ENCODE measurements around the gene MOSPD3. TPM values are rescaled to one million over a fixed set of nuclear protein-coding genes. Genes with fewer than 3 reads are reported as not detected.

Gene MOSPD3
- total RNA-seq, 1 donor from 2014 or later: 11.8 TPM

- Histone ChIP-seq H3K9me3 (no peaks in the 10 kb centered on the region), H3K4me1 (peaks cover 19% of the 10 kb centered on the region), H3K27ac (no peak overlapping the region), H3K27me3 (no peaks in the 10 kb centered on the region), H3K36me3 (peaks cover 0 to 36% of the 10 kb centered on the region in 2 donors), H3K4me3 (no peak overlapping the region)
- TF ChIP-seq CTCF (IDR thresholded peaks at IDR 0.05): no peak
- no peak for TF ChIP-seq POLR2AphosphoS5 (IDR thresholded peaks at IDR 0.05; ENCODE audit: insufficient read depth in 1 of 2, low read depth in 1 of 2)
- no peak for TF ChIP-seq POLR2A (IDR thresholded peaks at IDR 0.05)
- intact Hi-C loops (cut with DNase I): no loop called here
- no peak for DNase-seq (ENCODE audit: extremely low spot score in 2 of 2)
Observed at GRCh38 chr7:100572949-100573675, 39.2 kb upstream of the MOSPD3 start.

- TF ChIP-seq CTCF (IDR thresholded peaks at IDR 0.05): no peak
- no peak for TF ChIP-seq POLR2AphosphoS5 (IDR thresholded peaks at IDR 0.05; ENCODE audit: insufficient read depth in 1 of 2, low read depth in 1 of 2)
- TF ChIP-seq POLR2A (IDR thresholded peaks at IDR 0.05): no peak
- H3K27me3 ChIP-seq: no peaks in the 10 kb centered on the region
- no peak within 1 kb of the TSS for H3K4me3 ChIP-seq
- H3K9me3 ChIP-seq: no peaks in the 10 kb centered on the region
- H3K4me1 ChIP-seq: peaks cover 18% of the 10 kb centered on the region
- no peak within 1 kb of the TSS for H3K27ac ChIP-seq
- DNase-seq (ENCODE audit: extremely low spot score in 2 of 2): no peak
- intact Hi-C loops (cut with DNase I): no loop called here
- H3K36me3 ChIP-seq: peaks cover 0 to 42% of the 10 kb centered on the region in 2 donors
Observed at GRCh38 chr7:100573691-100574361, 38.5 kb upstream of the MOSPD3 start, which contains the start of gene SAP25. TSS of gene SAP25 (minus strand) at chr7:100573900. CDS start at chr7:100573742, 158 bp downstream.

- Histone ChIP-seq H3K4me3 (no peak overlapping the region), H3K9me3 (no peaks in the 10 kb centered on the region), H3K4me1 (peaks cover 11% of the 10 kb centered on the region), H3K27me3 (no peaks in the 10 kb centered on the region), H3K27ac (no peak overlapping the region), H3K36me3 (peaks cover 0 to 43% of the 10 kb centered on the region in 2 donors)
- TF ChIP-seq POLR2A (IDR thresholded peaks at IDR 0.05) (no peak), POLR2AphosphoS5 (IDR thresholded peaks at IDR 0.05; ENCODE audit: insufficient read depth in 1 of 2, low read depth in 1 of 2) (no peak), CTCF (IDR thresholded peaks at IDR 0.05) (no peak)
- intact Hi-C loops (cut with DNase I): no loop called here
- no peak for DNase-seq (ENCODE audit: extremely low spot score in 2 of 2)
Observed at GRCh38 chr7:100574362-100575205, 37.8 kb upstream of the MOSPD3 start.

GRCh38 chr7:100575206-100575631, 37.1 kb upstream of the MOSPD3 start:
- Histone ChIP-seq H3K27ac (no peak overlapping the region), H3K36me3 (peaks cover 0 to 48% of the 10 kb centered on the region in 2 donors), H3K9me3 (no peaks in the 10 kb centered on the region), H3K27me3 (no peaks in the 10 kb centered on the region), H3K4me3 (no peak overlapping the region), H3K4me1 (peaks cover 4% of the 10 kb centered on the region)
- no peak for DNase-seq (ENCODE audit: extremely low spot score in 2 of 2)
- TF ChIP-seq POLR2A (IDR thresholded peaks at IDR 0.05) (no peak), CTCF (IDR thresholded peaks at IDR 0.05) (no peak), POLR2AphosphoS5 (IDR thresholded peaks at IDR 0.05; ENCODE audit: insufficient read depth in 1 of 2, low read depth in 1 of 2) (no peak)
- intact Hi-C loops (cut with DNase I): no loop called here
